ENCODE measurements around the gene TWIST2.

- TF ChIP-seq CTCF (IDR thresholded peaks at IDR 0.05) (no peak), RAD21 (IDR thresholded peaks at IDR 0.05; ENCODE audit: low read length) (no peak), GATA2 (CRISPR knock-in tag; IDR thresholded peaks at IDR 0.05) (no peak), NRF1 (IDR thresholded peaks at IDR 0.05; ENCODE audit: low read depth, low read length) (no peak), YY1 (IDR thresholded peaks at IDR 0.05; ENCODE audit: low read depth) (no peak)
Observed at GRCh38 chr2:238857959-238858358, 10.1 kb downstream of the TWIST2 start.
